GM12864 (cell line): Measurements from ENCODE around the gene PLPPR3.

ENCODE experiments used
- DNase-seq: peaks from one replicate; pipeline ENCODE4 v3.0.0-alpha.2; 2011; ENCODE audit warnings: low read depth
- H3K4me3 ChIP-seq: 2 replicates; pipeline ENCODE4 v1.5.1; 2011; ENCODE audit warnings: mild to moderate bottlenecking, low read depth, low read length, control low read depth
- TF ChIP-seq, protein P1 (sequence below): IDR thresholded peaks from 2 replicates; pipeline ENCODE4 v1.5.1; 2011; ENCODE audit warnings: low read depth, mild to moderate bottlenecking, moderate library complexity, low read length, control low read depth, inconsistent platforms; ENCODE audit errors: missing control alignments

Gene PLPPR3, protein sequence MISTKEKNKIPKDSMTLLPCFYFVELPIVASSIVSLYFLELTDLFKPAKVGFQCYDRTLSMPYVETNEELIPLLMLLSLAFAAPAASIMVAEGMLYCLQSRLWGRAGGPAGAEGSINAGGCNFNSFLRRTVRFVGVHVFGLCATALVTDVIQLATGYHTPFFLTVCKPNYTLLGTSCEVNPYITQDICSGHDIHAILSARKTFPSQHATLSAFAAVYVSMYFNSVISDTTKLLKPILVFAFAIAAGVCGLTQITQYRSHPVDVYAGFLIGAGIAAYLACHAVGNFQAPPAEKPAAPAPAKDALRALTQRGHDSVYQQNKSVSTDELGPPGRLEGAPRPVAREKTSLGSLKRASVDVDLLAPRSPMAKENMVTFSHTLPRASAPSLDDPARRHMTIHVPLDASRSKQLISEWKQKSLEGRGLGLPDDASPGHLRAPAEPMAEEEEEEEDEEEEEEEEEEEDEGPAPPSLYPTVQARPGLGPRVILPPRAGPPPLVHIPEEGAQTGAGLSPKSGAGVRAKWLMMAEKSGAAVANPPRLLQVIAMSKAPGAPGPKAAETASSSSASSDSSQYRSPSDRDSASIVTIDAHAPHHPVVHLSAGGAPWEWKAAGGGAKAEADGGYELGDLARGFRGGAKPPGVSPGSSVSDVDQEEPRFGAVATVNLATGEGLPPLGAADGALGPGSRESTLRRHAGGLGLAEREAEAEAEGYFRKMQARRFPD

DNA sequence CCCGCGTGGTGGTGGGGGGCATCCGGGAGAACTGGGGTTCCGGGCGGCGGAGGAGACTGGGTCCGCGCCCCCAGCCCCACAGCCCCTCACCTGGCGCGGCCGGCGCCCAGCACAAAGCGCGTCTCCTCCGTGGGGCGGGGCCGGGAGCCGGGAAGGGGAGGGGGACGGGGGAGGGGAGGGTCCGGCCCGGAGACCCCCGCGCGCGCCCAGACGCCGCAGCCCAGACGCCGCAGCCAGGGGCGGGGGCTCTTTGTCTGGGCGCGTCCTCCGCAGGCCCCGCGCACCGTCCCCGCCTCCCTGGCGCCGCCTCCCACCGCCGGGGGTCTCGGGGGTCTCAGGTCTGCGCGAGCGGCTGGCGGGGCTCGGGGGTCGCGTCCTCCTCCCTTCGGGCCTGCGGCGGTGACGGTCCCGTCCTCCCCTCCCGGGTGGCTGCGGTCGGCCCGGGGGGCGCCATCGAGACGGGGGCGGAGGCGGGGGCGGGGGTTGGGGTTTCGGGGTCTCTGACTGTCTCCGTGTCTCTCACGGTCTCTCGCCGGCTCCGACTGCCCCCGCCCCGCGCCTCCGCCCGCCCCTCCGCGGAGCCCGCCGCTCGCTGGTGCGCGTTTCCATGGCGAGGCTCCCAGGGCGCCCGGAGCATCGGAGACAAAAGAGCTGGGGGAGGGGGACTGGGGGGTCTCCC is at the start of gene PLPPR3:
Gene PLPPR3 (minus strand): TSS at position 131 of the 679 bp plus-strand sequence. CDS start 396 bp downstream, outside the sequence.
- DNase-seq: no peak
- TF ChIP-seq, protein P1, sequence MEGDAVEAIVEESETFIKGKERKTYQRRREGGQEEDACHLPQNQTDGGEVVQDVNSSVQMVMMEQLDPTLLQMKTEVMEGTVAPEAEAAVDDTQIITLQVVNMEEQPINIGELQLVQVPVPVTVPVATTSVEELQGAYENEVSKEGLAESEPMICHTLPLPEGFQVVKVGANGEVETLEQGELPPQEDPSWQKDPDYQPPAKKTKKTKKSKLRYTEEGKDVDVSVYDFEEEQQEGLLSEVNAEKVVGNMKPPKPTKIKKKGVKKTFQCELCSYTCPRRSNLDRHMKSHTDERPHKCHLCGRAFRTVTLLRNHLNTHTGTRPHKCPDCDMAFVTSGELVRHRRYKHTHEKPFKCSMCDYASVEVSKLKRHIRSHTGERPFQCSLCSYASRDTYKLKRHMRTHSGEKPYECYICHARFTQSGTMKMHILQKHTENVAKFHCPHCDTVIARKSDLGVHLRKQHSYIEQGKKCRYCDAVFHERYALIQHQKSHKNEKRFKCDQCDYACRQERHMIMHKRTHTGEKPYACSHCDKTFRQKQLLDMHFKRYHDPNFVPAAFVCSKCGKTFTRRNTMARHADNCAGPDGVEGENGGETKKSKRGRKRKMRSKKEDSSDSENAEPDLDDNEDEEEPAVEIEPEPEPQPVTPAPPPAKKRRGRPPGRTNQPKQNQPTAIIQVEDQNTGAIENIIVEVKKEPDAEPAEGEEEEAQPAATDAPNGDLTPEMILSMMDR: no peak
- H3K4me3 ChIP-seq: no peak within 1 kb of the TSS

DNA sequence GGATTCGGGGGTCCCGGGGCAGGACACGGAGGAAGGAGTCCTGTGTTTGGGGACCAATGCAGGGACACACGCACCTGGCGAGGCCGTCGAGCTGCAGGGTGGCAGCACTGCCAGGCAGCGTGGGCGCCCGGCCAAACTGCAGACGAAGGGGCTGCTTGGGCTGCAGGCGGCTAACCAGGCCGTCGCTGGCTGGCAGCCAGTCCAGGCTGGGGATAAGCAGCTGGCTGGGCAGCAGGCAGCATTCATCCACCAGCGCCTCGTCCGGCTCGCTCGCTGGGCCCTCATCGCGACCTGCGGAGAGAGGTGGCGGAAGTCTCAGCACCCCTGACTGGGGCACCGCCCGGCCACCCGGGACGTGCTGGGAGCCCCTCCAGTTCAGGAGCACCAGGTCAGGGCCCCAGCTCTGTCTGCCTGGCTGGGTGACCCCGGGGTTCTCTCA is 49.2 kb upstream of the PLPPR3 start:
- no peak for DNase-seq
- TF ChIP-seq, protein P1: no peak
- no peak overlapping the region for H3K4me3 ChIP-seq

DNA sequence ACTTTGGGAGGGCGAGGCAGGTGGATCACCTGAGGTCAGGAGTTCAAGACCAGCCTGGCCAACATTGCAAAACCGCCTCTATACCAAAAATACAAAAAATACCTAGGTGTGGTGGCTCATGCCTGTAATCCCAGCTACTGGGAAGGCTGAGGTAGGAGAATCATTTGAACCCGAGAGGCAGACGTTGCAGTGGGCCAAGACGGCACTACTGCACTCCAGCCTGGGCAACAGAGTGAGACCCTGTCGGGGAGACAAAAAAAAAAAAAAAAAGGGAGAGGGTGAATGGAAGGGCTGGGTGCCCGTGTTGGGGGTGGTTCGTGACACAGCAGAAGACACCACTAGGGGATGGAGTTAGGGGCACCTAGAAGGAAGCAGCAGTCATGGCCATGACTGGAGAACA is 48.6 kb upstream of the PLPPR3 start:
- TF ChIP-seq, protein P1: no peak
- no peak overlapping the region for H3K4me3 ChIP-seq

DNA sequence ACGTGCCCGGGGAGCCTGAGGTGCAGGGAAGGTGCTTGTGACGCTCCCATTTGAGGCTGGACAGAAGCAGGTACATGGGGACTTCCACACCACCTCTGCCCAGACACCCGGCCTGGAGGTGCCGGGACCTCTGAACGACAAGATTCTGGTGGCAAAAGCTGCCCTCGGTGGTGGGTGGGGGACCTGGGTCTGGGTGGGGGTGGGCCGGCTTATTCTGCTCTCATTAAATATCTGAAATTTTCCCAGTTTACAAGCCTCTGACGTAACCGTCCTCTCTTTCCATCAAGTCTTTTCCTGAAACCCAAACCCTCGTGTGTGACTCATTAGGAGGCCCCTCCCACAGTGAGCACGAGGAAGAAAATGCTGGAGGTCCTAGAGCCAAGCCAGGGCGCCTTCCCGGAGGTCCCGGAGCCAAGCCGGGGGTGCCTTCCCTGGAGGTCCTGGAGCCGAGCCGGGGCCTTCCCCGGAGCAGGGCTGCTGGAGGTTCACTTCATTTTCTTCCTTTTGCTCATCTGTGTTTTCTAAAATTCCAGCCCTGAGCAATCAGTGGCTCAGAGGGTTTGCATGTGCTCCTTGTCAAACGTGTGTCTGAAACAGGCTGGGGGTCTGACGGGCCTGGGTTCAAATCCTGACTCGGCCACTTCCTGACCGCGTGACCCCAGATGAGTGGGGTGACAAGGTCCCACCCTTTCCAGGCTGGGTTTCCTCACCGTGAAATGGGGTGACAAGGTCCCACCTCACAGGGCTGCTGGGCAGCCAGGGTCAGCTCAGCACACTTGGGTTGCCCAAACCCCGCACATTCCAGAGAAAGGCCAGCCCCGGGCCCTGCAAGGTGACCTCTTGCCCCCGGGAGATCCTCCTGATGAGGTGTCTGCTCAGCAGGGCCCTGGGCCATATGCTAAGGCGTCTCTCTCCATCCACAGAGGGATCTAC is 47.8 kb upstream of the PLPPR3 start:
- no peak overlapping the region for H3K4me3 ChIP-seq
- TF ChIP-seq, protein P1: no peak
- no peak for DNase-seq

More for the DNA sequence above, 48.6 kb upstream of the PLPPR3 start:
- DNase-seq: no peak

DNA sequence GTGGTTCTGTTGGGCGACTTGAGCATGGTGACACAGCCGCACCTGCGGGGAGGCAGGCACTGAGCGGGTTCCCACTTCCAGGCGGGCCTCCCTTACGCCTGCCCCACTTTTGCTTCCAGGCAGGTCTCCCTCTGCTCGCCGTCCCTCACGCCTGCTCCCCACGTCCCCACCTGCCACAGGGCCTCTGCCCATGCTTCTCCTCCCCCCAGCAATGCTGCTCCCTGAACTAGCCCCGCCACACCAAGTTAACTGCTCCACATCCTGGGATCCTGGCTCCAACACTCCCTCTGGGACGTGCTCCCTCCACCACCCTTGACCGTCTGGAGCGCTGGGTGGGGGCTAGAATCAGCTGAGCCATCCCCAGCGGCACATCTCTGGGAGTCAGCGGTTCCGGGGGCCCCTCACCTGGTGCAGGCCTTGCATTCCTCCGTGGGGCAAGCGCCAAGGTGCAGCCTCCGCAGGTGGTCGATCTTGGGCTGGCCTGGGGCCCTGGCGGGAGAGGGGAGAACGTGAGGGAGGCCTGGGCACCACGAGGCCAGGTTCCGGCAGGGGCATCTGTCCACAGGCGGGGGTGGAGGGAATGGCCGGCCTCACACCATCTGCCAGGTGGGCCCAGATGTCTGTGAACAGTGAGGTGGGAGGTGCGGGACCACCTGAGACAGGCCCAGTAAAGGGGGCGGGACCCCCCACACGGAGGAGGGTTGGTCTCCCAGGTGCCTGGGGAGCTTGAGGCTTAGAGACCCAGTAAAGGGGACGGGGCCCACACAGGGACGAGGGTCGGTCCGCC is 46.9 kb upstream of the PLPPR3 start:
- H3K4me3 ChIP-seq: no peak overlapping the region
- no peak for DNase-seq
- TF ChIP-seq, protein P1: no peak
